K562 treated with DMSO at 1 percent for 24 hours (cell line): Measurements from ENCODE around the gene PYHIN1. TPM values are rescaled to one million over a fixed set of nuclear protein-coding genes. Genes with fewer than 3 reads are reported as not detected.

Experiments used
- total RNA-seq: library from RNA; unstranded; fragments of 300-600 nt; gene quantifications from 2 replicates; pipeline ENCODE4 v1.2.3, GENCODE V29; 2022; ENCODE audit warnings: low read depth; ENCODE audit not compliant: insufficient read depth

The PYHIN1 gene
- not detected in 2 replicates for total RNA-seq

DNA sequence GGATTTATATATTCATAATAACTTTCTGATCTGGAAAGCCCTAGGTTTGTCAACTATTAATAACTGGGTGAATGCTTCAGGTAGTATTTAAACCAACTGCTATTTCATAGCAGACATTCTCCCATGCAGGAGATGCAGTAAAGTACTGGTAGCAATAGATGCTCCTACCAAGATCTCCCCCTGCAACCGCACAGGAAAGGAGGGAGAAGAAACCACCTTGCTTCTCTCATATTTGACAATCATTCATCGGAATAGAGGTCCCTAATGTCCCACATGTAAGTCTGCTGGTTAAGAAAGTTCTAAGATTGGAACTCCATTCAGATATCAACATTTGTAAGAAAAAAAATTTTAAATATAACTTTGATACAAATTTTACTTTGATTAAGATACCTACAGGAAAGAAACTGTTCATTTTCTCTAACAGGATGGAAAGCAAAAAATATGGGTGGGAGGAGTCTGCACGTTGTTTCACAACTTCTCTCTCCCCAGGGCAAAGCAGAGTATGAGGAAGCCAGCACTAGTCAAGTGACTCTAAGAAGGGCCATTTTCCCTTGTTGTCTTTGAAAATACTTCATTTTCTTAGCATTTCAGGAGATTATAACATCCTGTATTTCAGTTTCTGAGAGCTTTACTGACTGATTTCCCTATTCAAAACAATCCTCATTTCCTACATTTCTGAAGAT lies at the start of gene PYHIN1:
PYHIN1 (plus strand) TSS at position 498 of the 683 bp plus-strand sequence. CDS start 5,359 bp downstream, outside the sequence.

DNA sequence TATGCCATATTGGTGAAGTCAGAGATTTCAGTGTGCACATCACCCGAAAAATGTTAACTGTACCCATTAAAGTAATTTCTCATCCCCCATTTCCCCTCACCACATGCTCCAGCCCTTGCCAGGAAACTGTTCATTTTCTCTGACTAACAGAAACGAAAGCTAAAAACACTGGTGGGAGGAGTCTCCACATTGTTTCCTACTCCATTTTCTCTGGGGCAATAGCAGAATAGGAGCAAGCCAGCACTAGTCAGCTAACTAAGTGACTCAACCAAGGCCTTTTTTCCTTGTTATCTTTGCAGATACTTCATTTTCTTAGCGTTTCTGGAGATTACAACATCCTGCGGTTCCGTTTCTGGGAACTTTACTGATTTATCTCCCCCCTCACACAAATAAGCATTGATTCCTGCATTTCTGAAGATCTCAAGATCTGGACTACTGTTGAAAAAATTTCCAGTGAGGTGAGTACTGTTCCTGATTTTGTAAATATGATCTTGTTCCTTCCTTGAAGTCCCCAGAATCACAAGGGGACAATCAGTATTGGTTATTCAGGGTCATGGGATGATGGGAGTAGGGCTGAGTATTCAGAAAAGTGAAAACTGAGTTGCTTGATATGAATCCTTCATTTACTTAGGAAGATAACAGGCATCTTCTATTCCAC lies 78.5 kb downstream of the PYHIN1 start, which contains the start of gene IFI16:
IFI16 (plus strand) TSS at position 204 of the 658 bp plus-strand sequence. CDS start 4,774 bp downstream, outside the sequence.

Other genes with a start within 250 kb of the PYHIN1 start
- gene SPTA1, start 244.8 kb upstream of the PYHIN1 start, total RNA-seq: 11.0 and 19.1 TPM in 2 replicates
- not detected in 2 replicates for gene OR6K2, start 230.9 kb upstream of the PYHIN1 start, total RNA-seq
- gene OR6K3, start 210.8 kb upstream of the PYHIN1 start, total RNA-seq: not detected in 2 replicates
- gene OR6K6, start 176.8 kb upstream of the PYHIN1 start, total RNA-seq: not detected in 2 replicates
- not detected in 2 replicates for gene OR6N1, start 159.4 kb upstream of the PYHIN1 start, total RNA-seq
- gene OR6N2, start 150.3 kb upstream of the PYHIN1 start, total RNA-seq: not detected in 2 replicates
- not detected in 2 replicates for gene MNDA, start 100.2 kb upstream of the PYHIN1 start, total RNA-seq
- gene IFI16, start 78.4 kb downstream of the PYHIN1 start, total RNA-seq: 26.6 and 29.5 TPM in 2 replicates
- 0.45 and 1.3 TPM in 2 replicates for gene AIM2, start 145.2 kb downstream of the PYHIN1 start, total RNA-seq
- gene CADM3, start 240.1 kb downstream of the PYHIN1 start, total RNA-seq: not detected in 2 replicates